OCI-LY3 (cell line): ENCODE results near the gene COL16A1.

ENCODE experiments used
- H2AFZ ChIP-seq: fragments of 200-600, 300-600 bp; shearing (Covaris generic); 2 replicates; pipeline ENCODE4 v1.6.0; 2014; ENCODE audit warnings: antibody characterized with exemption, low read depth, low read length
- H3K27ac ChIP-seq: fragments of 200-600, 300-600 bp; sonication (generic); 2 replicates; pipeline ENCODE4 v1.5.1; 2014; ENCODE audit warnings: mild to moderate bottlenecking, low read length, moderate library complexity, mixed read lengths
- H3K27me3 ChIP-seq: fragments of 200-600, 300-600 bp; sonication (generic); 2 replicates; pipeline ENCODE4 v1.6.1; 2014; ENCODE audit warnings: low read depth, low read length, mixed read lengths
- H3K36me3 ChIP-seq: fragments of 200-600, 300-600 bp; sonication (generic); replicated peaks from 2 replicates; pipeline ENCODE3; 2014; ENCODE audit warnings: low read depth, low read length, mixed read lengths
- H3K4me1 ChIP-seq: fragments of 300-600, 200-600 bp; sonication (generic); 2 replicates; pipeline ENCODE4 v1.6.1; 2014; ENCODE audit warnings: low read length, mixed read lengths
- H3K4me2 ChIP-seq: fragments of 200-600, 300-600 bp; sonication (generic); 2 replicates; pipeline ENCODE4 v1.6.1; 2014; ENCODE audit warnings: low read length, mixed read lengths
- H3K4me3 ChIP-seq: fragments of 300-600, 200-600 bp; sonication (generic); 2 replicates; pipeline ENCODE4 v1.5.1; 2014; ENCODE audit warnings: antibody characterized with exemption, mild to moderate bottlenecking, low read length, moderate library complexity
- H3K79me2 ChIP-seq: fragments of 300-600, 200-600 bp; shearing (Covaris generic); 2 replicates; pipeline ENCODE4 v1.6.1; 2014; ENCODE audit warnings: mild to moderate bottlenecking, low read length, mixed read lengths
- H3K9ac ChIP-seq: fragments of 300-600, 200-600 bp; shearing (Covaris generic); 2 replicates; pipeline ENCODE4 v1.6.0; 2014; ENCODE audit warnings: mild to moderate bottlenecking, low read length, moderate library complexity
- H3K9me3 ChIP-seq: fragments of 200-600, 300-600 bp; shearing (Covaris generic); 2 replicates; pipeline ENCODE4 v1.6.1; 2014; ENCODE audit warnings: low read length, mixed read lengths; ENCODE audit not compliant: insufficient read depth
- H4K20me1 ChIP-seq: fragments of 200-600, 300-600 bp; sonication (generic); 2 replicates; pipeline ENCODE4 v1.6.1; 2016; ENCODE audit warnings: low read length, mixed read lengths; ENCODE audit not compliant: insufficient read depth
- CTCF ChIP-seq: fragments of 200-600, 300-600 bp; sonication (generic); IDR thresholded peaks from 2 replicates; pipeline ENCODE4 v1.5.1; 2014; ENCODE audit warnings: antibody characterized with exemption, low read length, low read depth
- EZH2phosphoT487 ChIP-seq: fragments of 200-600 bp; shearing (Covaris generic); IDR thresholded peaks from 2 replicates; pipeline ENCODE4 v1.6.1; 2018; ENCODE audit warnings: antibody characterized with exemption, mixed run types, low read depth

COL16A1 gene

GRCh38 chr1:31681415-31681814, 22.4 kb downstream of the COL16A1 start:
- H3K36me3 ChIP-seq, result no peaks in the 10 kb centered on the region
- no peak overlapping the region for H3K27ac ChIP-seq
- no peak overlapping the region for H3K9ac ChIP-seq
- H2AFZ ChIP-seq, result no peak overlapping the region
- H3K4me2 ChIP-seq, result no peak overlapping the region
- no peaks in the 10 kb centered on the region for H3K9me3 ChIP-seq
- H3K4me3 ChIP-seq, result no peak overlapping the region
- peaks cover 27% of the 10 kb centered on the region for H3K27me3 ChIP-seq
- H3K79me2 ChIP-seq, result no peaks in the 10 kb centered on the region
- TF ChIP-seq CTCF (no peak), EZH2phosphoT487 (no peak)
- no peaks in the 10 kb centered on the region for H4K20me1 ChIP-seq
- peaks cover 2% of the 10 kb centered on the region; the same call in 1 of the 2 replicates for H3K4me1 ChIP-seq

DNA sequence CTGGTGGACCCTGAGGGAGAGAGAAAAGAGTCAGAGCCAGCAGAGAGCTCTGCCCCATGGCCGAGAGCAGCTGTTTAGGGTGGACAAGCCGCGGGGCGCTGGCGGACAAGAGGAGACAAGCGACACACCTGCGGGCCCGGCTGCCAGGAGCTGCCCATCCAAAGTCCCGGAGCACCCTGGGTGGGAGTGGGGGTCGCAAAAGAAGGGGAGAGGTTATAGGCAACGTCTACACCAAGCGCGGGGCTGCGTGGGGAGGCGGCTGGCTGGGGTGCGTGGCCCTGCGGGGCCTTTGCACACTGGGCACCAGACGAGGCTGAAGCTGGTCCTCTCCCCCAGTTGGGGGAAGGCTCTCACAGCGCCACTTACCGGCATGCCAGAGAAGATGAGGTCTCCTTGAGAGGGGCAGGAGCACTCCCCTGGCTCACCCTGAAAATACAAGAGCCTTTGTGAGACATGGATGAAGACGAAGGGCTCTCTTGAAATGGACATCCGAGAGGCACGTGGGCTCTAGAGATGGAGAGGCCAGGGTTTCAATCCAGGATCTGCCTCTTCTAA, 24.1 kb downstream of the COL16A1 start:
- no peak overlapping the region for H3K4me3 ChIP-seq
- H3K4me1 ChIP-seq, result peaks cover 2% of the 10 kb centered on the region; the same call in 1 of the 2 replicates

GRCh38 chr1:31679091-31679490, 24.7 kb downstream of the COL16A1 start:
- H3K36me3 ChIP-seq, result no peaks in the 10 kb centered on the region
- no peak overlapping the region for H3K4me3 ChIP-seq

More for the DNA sequence above, 24.1 kb downstream of the COL16A1 start:
- no peaks in the 10 kb centered on the region for H3K36me3 ChIP-seq
- H3K27me3 ChIP-seq, result peaks cover 28% of the 10 kb centered on the region
- no peaks in the 10 kb centered on the region for H3K79me2 ChIP-seq
- no peak overlapping the region for H3K9ac ChIP-seq
- no peak overlapping the region for H2AFZ ChIP-seq
- no peaks in the 10 kb centered on the region for H4K20me1 ChIP-seq
- TF ChIP-seq EZH2phosphoT487 (no peak), CTCF (no peak)
- H3K9me3 ChIP-seq, result no peaks in the 10 kb centered on the region
- no peak overlapping the region for H3K4me2 ChIP-seq
- no peak overlapping the region for H3K27ac ChIP-seq

GRCh38 chr1:31678681-31679080, 25.1 kb downstream of the COL16A1 start:
- TF ChIP-seq EZH2phosphoT487 (no peak), CTCF (no peak)
- no peak overlapping the region for H3K27ac ChIP-seq
- peaks cover 28% of the 10 kb centered on the region for H3K27me3 ChIP-seq
- H2AFZ ChIP-seq, result no peak overlapping the region
- H3K9me3 ChIP-seq, result no peaks in the 10 kb centered on the region
- H4K20me1 ChIP-seq, result no peaks in the 10 kb centered on the region
- H3K36me3 ChIP-seq, result no peaks in the 10 kb centered on the region
- H3K79me2 ChIP-seq, result no peaks in the 10 kb centered on the region
- H3K4me3 ChIP-seq, result no peak overlapping the region
- no peak overlapping the region for H3K4me2 ChIP-seq
- H3K9ac ChIP-seq, result no peak overlapping the region
- peaks cover 2% of the 10 kb centered on the region; the same call in 1 of the 2 replicates for H3K4me1 ChIP-seq

More at GRCh38 chr1:31679091-31679490, 24.7 kb downstream of the COL16A1 start:
- Histone ChIP-seq H3K9me3 (no peaks in the 10 kb centered on the region), H3K4me2 (no peak overlapping the region), H4K20me1 (no peaks in the 10 kb centered on the region), H2AFZ (no peak overlapping the region), H3K9ac (no peak overlapping the region), H3K4me1 (peaks cover 2% of the 10 kb centered on the region; the same call in 1 of the 2 replicates), H3K79me2 (no peaks in the 10 kb centered on the region), H3K27ac (no peak overlapping the region), H3K27me3 (peaks cover 28% of the 10 kb centered on the region)
- TF ChIP-seq CTCF (no peak), EZH2phosphoT487 (no peak)
